ENCODE measurements around the gene NSG2.

DNA sequence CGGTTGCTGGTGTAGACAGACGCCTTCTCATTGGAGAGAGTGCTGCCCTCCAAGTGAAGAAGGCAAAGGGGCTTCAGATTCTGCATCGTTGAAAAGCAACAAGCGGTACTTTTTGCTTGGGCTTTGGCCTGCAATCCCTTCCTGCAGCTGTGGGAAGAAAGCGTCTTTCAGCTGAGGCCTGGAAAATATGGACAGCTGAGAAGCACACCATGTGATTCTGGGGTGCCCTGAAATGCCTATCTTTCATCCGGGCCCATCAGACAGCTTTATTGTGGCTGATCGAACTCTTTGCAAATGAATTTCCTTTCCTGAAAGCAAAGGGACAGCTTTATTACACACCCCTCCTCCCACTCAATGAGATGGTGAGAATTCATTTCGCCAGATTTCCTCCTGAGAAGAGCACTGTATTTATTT, 74.0 kb downstream of the NSG2 start:
- TF ChIP-seq, protein P1, sequence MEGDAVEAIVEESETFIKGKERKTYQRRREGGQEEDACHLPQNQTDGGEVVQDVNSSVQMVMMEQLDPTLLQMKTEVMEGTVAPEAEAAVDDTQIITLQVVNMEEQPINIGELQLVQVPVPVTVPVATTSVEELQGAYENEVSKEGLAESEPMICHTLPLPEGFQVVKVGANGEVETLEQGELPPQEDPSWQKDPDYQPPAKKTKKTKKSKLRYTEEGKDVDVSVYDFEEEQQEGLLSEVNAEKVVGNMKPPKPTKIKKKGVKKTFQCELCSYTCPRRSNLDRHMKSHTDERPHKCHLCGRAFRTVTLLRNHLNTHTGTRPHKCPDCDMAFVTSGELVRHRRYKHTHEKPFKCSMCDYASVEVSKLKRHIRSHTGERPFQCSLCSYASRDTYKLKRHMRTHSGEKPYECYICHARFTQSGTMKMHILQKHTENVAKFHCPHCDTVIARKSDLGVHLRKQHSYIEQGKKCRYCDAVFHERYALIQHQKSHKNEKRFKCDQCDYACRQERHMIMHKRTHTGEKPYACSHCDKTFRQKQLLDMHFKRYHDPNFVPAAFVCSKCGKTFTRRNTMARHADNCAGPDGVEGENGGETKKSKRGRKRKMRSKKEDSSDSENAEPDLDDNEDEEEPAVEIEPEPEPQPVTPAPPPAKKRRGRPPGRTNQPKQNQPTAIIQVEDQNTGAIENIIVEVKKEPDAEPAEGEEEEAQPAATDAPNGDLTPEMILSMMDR (IDR thresholded peaks at IDR 0.05) = no peak
- TF ChIP-seq POLR2A (IDR thresholded peaks at IDR 0.05) = no peak
